ENCODE data around the gene PRRT1. TPM values are rescaled to one million over a fixed set of nuclear protein-coding genes. Genes with fewer than 3 reads are reported as not detected.

PRRT1 gene
- polyA plus RNA-seq, 1 donor (not counting 4 experiments of a cell fraction or from before 2014, with no cell fraction given) = 0.09 TPM

- no peaks in the 10 kb centered on the region for H3K9me1 ChIP-seq (ENCODE audit: control insufficient read depth, extremely low read depth, insufficient read depth, low read length)
- H3K9me3 ChIP-seq (ENCODE audit: control insufficient read depth, low read depth, low read length) = no peaks in the 10 kb centered on the region
- peaks cover 21% of the 10 kb centered on the region for H3K4me1 ChIP-seq (ENCODE audit: control insufficient read depth, extremely low read depth, insufficient read depth, low read length)
- DNase-seq (ENCODE audit: low read depth, low spot score) (no peak), FAIRE-seq (no peak)
- peak overlapping the region; percentile 81 for H3K9ac ChIP-seq (ENCODE audit: control insufficient read depth, extremely low read depth, insufficient read depth, low read length)
- no peak for TF ChIP-seq CTCF (optimal IDR thresholded peaks at IDR 0.05 in 1 of 3, IDR thresholded peaks at IDR 0.05 in 1 of 3, conservative IDR thresholded peaks at IDR 0.05 in 1 of 3; ENCODE audit: extremely low read depth in 1 of 3, insufficient read depth in 2 of 3, low read length in 3 of 3)
- TF ChIP-seq EZH2 (IDR thresholded peaks at IDR 0.05; ENCODE audit: low read length) = no peak
- peak overlapping the region; percentile 97 for H3K4me2 ChIP-seq (ENCODE audit: control insufficient read depth, extremely low read depth, insufficient read depth, low read depth, low read length)
- no peak overlapping the region for H2AFZ ChIP-seq (ENCODE audit: control insufficient read depth, low read length)
- H3K27me3 ChIP-seq (ENCODE audit: control insufficient read depth, extremely low read depth, insufficient read depth, low read length) = no peaks in the 10 kb centered on the region
- peaks cover 9 to 12% of the 10 kb centered on the region in 2 experiments for H3K36me3 ChIP-seq (ENCODE audit: control insufficient read depth in 2 of 2, extremely low read depth in 1 of 2, insufficient read depth in 2 of 2, low read length in 2 of 2)
- H3K79me2 ChIP-seq (ENCODE audit: control insufficient read depth, insufficient read depth, low read length) = peaks cover 12% of the 10 kb centered on the region
- peak overlapping the region; percentile 67 for H3K27ac ChIP-seq (ENCODE audit: control insufficient read depth, insufficient read depth, low read length)
- H4K20me1 ChIP-seq (ENCODE audit: control insufficient read depth, extremely low read depth, insufficient read depth, low read length) = no peaks in the 10 kb centered on the region
- H3K4me3 ChIP-seq (ENCODE audit: control insufficient read depth in 2 of 3, extremely low read depth in 1 of 3, insufficient read depth in 2 of 3, low read depth in 1 of 3, low read length in 3 of 3) = peak overlapping the region; percentile 73 to 85 (median 83)
- dilution Hi-C loops (cut with MboI; ENCODE audit: extremely low pct_ligation_motif_present, low sequenced_read_pairs) = no loop called here
Observed at GRCh38 chr6:32189742-32190053, 38.0 kb upstream of the PRRT1 start.

GRCh38 chr6:32189069-32189741, 37.5 kb upstream of the PRRT1 start:
- peak overlapping the region; percentile 67 for H3K27ac ChIP-seq (ENCODE audit: control insufficient read depth, insufficient read depth, low read length)
- peaks cover 19% of the 10 kb centered on the region for H3K4me1 ChIP-seq (ENCODE audit: control insufficient read depth, extremely low read depth, insufficient read depth, low read length)
- H3K4me2 ChIP-seq (ENCODE audit: control insufficient read depth, extremely low read depth, insufficient read depth, low read depth, low read length) = peak overlapping the region; percentile 97
- dilution Hi-C loops (cut with MboI; ENCODE audit: extremely low pct_ligation_motif_present, low sequenced_read_pairs) = no loop called here
- no peaks in the 10 kb centered on the region for H3K27me3 ChIP-seq (ENCODE audit: control insufficient read depth, extremely low read depth, insufficient read depth, low read length)
- peaks cover 12% of the 10 kb centered on the region for H3K79me2 ChIP-seq (ENCODE audit: control insufficient read depth, insufficient read depth, low read length)
- no peak for TF ChIP-seq CTCF (optimal IDR thresholded peaks at IDR 0.05 in 1 of 3, IDR thresholded peaks at IDR 0.05 in 1 of 3, conservative IDR thresholded peaks at IDR 0.05 in 1 of 3; ENCODE audit: extremely low read depth in 1 of 3, insufficient read depth in 2 of 3, low read length in 3 of 3)
- no peak for TF ChIP-seq EZH2 (IDR thresholded peaks at IDR 0.05; ENCODE audit: low read length)
- H3K4me3 ChIP-seq (ENCODE audit: control insufficient read depth in 2 of 3, extremely low read depth in 1 of 3, insufficient read depth in 2 of 3, low read depth in 1 of 3, low read length in 3 of 3) = peak overlapping the region; percentile 73 to 85 (median 83)
- H3K9me1 ChIP-seq (ENCODE audit: control insufficient read depth, extremely low read depth, insufficient read depth, low read length) = no peaks in the 10 kb centered on the region
- no peaks in the 10 kb centered on the region for H3K9me3 ChIP-seq (ENCODE audit: control insufficient read depth, low read depth, low read length)
- DNase-seq (ENCODE audit: low read depth, low spot score) = no peak
- no peak for FAIRE-seq
- no peak overlapping the region for H2AFZ ChIP-seq (ENCODE audit: control insufficient read depth, low read length)
- no peaks in the 10 kb centered on the region for H4K20me1 ChIP-seq (ENCODE audit: control insufficient read depth, extremely low read depth, insufficient read depth, low read length)
- H3K36me3 ChIP-seq (ENCODE audit: control insufficient read depth in 2 of 2, extremely low read depth in 1 of 2, insufficient read depth in 2 of 2, low read length in 2 of 2) = peaks cover 9 to 12% of the 10 kb centered on the region in 2 experiments
- peak overlapping the region; percentile 81 for H3K9ac ChIP-seq (ENCODE audit: control insufficient read depth, extremely low read depth, insufficient read depth, low read length)
